ENCODE measurements around the gene FRMPD4. TPM values are rescaled to one million over a fixed set of nuclear protein-coding genes. Genes with fewer than 3 reads are reported as not detected.

The FRMPD4 gene
- total RNA-seq, 1 experiment from 2014 or later = not detected

- Histone ChIP-seq H3F3A (ENCODE audit: insufficient read depth, low read depth) (no peaks in the 10 kb centered on the region), H4K20me1 (ENCODE audit: insufficient read depth) (no peaks in the 10 kb centered on the region), H3K79me2 (ENCODE audit: low read depth) (no peaks in the 10 kb centered on the region), H2AFZ (no peak overlapping the region), H3K27ac (no peak overlapping the region), H3K4me2 (no peak overlapping the region), H3K4me3 (no peak overlapping the region), H3K9me2 (ENCODE audit: insufficient read depth) (no peaks in the 10 kb centered on the region), H3K4me1 (replicated peaks; ENCODE audit: insufficient read depth) (no peaks in the 10 kb centered on the region), H3K27me3 (ENCODE audit: insufficient read depth, low read depth) (no peaks in the 10 kb centered on the region), H3K9me3 (ENCODE audit: insufficient read depth, low read depth) (no peaks in the 10 kb centered on the region), H3K36me3 (ENCODE audit: low read depth) (no peaks in the 10 kb centered on the region)
- TF ChIP-seq EZH2 (IDR thresholded peaks at IDR 0.05; ENCODE audit: low read depth) = no peak
- TF ChIP-seq CTCF (conservative IDR thresholded peaks at IDR 0.05) = no peak
- ChIA-PET POLR2A (ENCODE audit: unreplicated experiment) (no interaction called here), CTCF (no interaction called here)
- BruUV-seq (replicated peaks) = no TSS peak
- intact Hi-C loops (cut with micrococcal nuclease; ENCODE audit: unreplicated experiment) = no loop called here
- DNase-seq = no peak
Observed at GRCh38 chrX:12467321-12467720, 329.0 kb downstream of the FRMPD4 start.

DNA sequence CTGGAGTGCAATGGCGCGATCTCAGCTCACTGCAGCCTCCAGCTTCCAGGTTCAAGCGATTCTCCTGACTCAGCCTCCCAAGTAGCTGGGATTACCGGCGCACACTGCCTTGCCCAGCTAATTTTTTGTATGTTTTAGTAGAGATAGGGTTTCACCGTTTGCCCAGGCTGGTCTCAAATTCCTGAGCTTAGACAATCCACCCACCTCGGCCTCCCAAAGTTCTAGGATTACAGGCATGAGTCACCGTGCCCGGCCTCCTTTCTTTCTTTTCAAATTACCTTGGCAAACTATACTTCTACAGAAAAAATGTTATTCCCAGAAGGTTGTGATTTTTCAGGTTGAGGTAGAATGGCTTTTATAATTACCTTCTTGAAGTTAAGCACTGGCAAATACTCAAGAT is 331.0 kb downstream of the FRMPD4 start:
- Histone ChIP-seq H3K4me1 (replicated peaks; ENCODE audit: insufficient read depth) (no peaks in the 10 kb centered on the region), H4K20me1 (ENCODE audit: insufficient read depth) (no peaks in the 10 kb centered on the region), H3K9me3 (ENCODE audit: insufficient read depth, low read depth) (no peaks in the 10 kb centered on the region), H3K4me2 (no peak overlapping the region), H3K79me2 (ENCODE audit: low read depth) (no peaks in the 10 kb centered on the region), H3K36me3 (ENCODE audit: low read depth) (no peaks in the 10 kb centered on the region), H3K9me2 (ENCODE audit: insufficient read depth) (no peaks in the 10 kb centered on the region), H3K27ac (no peak overlapping the region), H3F3A (ENCODE audit: insufficient read depth, low read depth) (no peaks in the 10 kb centered on the region), H2AFZ (no peak overlapping the region), H3K4me3 (no peak overlapping the region), H3K27me3 (ENCODE audit: insufficient read depth, low read depth) (no peaks in the 10 kb centered on the region)
- ChIA-PET POLR2A (ENCODE audit: unreplicated experiment) (no interaction called here), CTCF (interaction anchor here (0.7 kb wide), 1 partner anchor 369 kb away, joined by 3 read pairs; no protein-coding TSS in a partner anchor)
- BruUV-seq (replicated peaks) = no TSS peak
- intact Hi-C loops (cut with micrococcal nuclease; ENCODE audit: unreplicated experiment) = no loop called here
- DNase-seq = peak in 1 of 2 experiments; percentile 31
- TF ChIP-seq EZH2 (IDR thresholded peaks at IDR 0.05; ENCODE audit: low read depth) (no peak), CTCF (conservative IDR thresholded peaks at IDR 0.05) (no peak)

DNA sequence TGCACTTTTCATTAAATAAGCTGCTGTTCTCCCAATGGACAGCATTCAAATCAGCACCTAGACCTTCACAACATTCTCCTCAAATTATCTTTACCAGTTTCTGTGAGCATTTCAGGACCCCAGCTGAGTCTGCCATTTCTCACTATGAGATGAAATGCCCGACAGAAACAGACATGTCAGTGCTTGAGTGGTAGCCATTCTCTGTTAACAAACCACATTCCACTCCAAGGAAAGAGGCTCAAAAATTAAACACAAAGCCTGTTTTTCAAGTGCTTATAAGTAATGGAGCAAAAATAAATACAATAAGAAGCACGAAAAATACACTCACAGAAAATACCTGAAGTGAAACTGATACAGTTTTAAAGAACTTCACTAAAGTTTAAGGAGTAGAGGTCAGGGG is 332.8 kb downstream of the FRMPD4 start:
- no peak for TF ChIP-seq CTCF (conservative IDR thresholded peaks at IDR 0.05)
- TF ChIP-seq EZH2 (IDR thresholded peaks at IDR 0.05; ENCODE audit: low read depth) = no peak
- ChIA-PET CTCF (no interaction called here), POLR2A (ENCODE audit: unreplicated experiment) (no interaction called here)
- no TSS peak for BruUV-seq (replicated peaks)
- Histone ChIP-seq H3K27me3 (ENCODE audit: insufficient read depth, low read depth) (no peaks in the 10 kb centered on the region), H3K4me2 (no peak overlapping the region), H3K4me1 (replicated peaks; ENCODE audit: insufficient read depth) (no peaks in the 10 kb centered on the region), H3F3A (ENCODE audit: insufficient read depth, low read depth) (no peaks in the 10 kb centered on the region), H3K79me2 (ENCODE audit: low read depth) (no peaks in the 10 kb centered on the region), H3K9me3 (ENCODE audit: insufficient read depth, low read depth) (no peaks in the 10 kb centered on the region), H3K9me2 (ENCODE audit: insufficient read depth) (no peaks in the 10 kb centered on the region), H4K20me1 (ENCODE audit: insufficient read depth) (no peaks in the 10 kb centered on the region), H2AFZ (no peak overlapping the region), H3K4me3 (no peak overlapping the region), H3K36me3 (ENCODE audit: low read depth) (no peaks in the 10 kb centered on the region), H3K27ac (no peak overlapping the region)
- DNase-seq = no peak
- intact Hi-C loops (cut with micrococcal nuclease; ENCODE audit: unreplicated experiment) = no loop called here

All from PC-9 (cell line).